ENCODE results near the gene PIH1D1. TPM values are rescaled to one million over a fixed set of nuclear protein-coding genes. Genes with fewer than 3 reads are reported as not detected.
"Not testable (repeated sequence)": the region's sequence is repeated elsewhere in the genome, so short reads cannot be mapped to it uniquely, and the experiment has no call there.

PIH1D1 gene
- total RNA-seq, 4 donors from 2014 or later: 79.6 to 144 (median 118) TPM

- intact Hi-C loops (cut with DNase I; ENCODE audit: low total_unique reads): no loop called here
Observed at GRCh38 chr19:49461656-49462055, 10.0 kb upstream of the PIH1D1 start.

GRCh38 chr19:49461130-49461529, 9.5 kb upstream of the PIH1D1 start:
- WGBS, 2 donors: no CpG with 5 or more reads among the region's 1 CpG
- H3K4me3 ChIP-seq (ENCODE audit: low read depth, poor library complexity, severe bottlenecking); DNase-seq (ENCODE audit: low spot score in 2 of 2); intact Hi-C loops (cut with DNase I; ENCODE audit: low total_unique reads): not testable (repeated sequence)

More at GRCh38 chr19:49461656-49462055, 10.0 kb upstream of the PIH1D1 start:
- DNase-seq (ENCODE audit: low spot score in 2 of 2): no peak
- H3K4me3 ChIP-seq (ENCODE audit: low read depth, poor library complexity, severe bottlenecking): no peak overlapping the region
- WGBS, 2 donors: 97 to 98% methylated on average over 34 to 37 of the region's 37 CpGs
- TF ChIP-seq CTCF (IDR thresholded peaks at IDR 0.05): no peak
- no peak for TF ChIP-seq POLR2A (IDR thresholded peaks at IDR 0.05)

- intact Hi-C loops (cut with DNase I; ENCODE audit: low total_unique reads): no loop called here
- TF ChIP-seq CTCF (IDR thresholded peaks at IDR 0.05) (no peak), POLR2A (IDR thresholded peaks at IDR 0.05) (no peak)
- no peak overlapping the region for H3K4me3 ChIP-seq (ENCODE audit: low read depth, poor library complexity, severe bottlenecking)
- DNase-seq (ENCODE audit: low spot score in 2 of 2): no peak
- 93 to 94% methylated on average over 12 of the region's 12 CpGs for WGBS, 2 donors
Observed at GRCh38 chr19:49459388-49459787, 7.8 kb upstream of the PIH1D1 start.

- no peak overlapping the region for H3K4me3 ChIP-seq (ENCODE audit: low read depth, poor library complexity, severe bottlenecking)
- TF ChIP-seq POLR2A (IDR thresholded peaks at IDR 0.05) (no peak), CTCF (IDR thresholded peaks at IDR 0.05) (no peak)
- WGBS, 2 donors: 76 to 85% methylated on average over 5 of the region's 5 CpGs
- DNase-seq (ENCODE audit: low spot score in 2 of 2): no peak
- intact Hi-C loops (cut with DNase I; ENCODE audit: low total_unique reads): no loop called here
Observed at GRCh38 chr19:49458567-49458903, 6.9 kb upstream of the PIH1D1 start.

- H3K4me3 ChIP-seq (ENCODE audit: low read depth, poor library complexity, severe bottlenecking): no peak overlapping the region
- no peak for TF ChIP-seq POLR2A (IDR thresholded peaks at IDR 0.05)
- TF ChIP-seq CTCF (IDR thresholded peaks at IDR 0.05): no peak
- intact Hi-C loops (cut with DNase I; ENCODE audit: low total_unique reads): no loop called here
- no peak for DNase-seq (ENCODE audit: low spot score in 2 of 2)
- WGBS, 2 donors: 67 to 73% methylated on average over 5 of the region's 5 CpGs
Observed at GRCh38 chr19:49456326-49456725, 4.7 kb upstream of the PIH1D1 start.

GRCh38 chr19:49455773-49456172, 4.2 kb upstream of the PIH1D1 start:
- DNase-seq (ENCODE audit: low spot score in 2 of 2): no peak
- intact Hi-C loops (cut with DNase I; ENCODE audit: low total_unique reads): no loop called here
- 48 to 60% methylated on average over 5 of the region's 5 CpGs for WGBS, 2 donors
- TF ChIP-seq CTCF (IDR thresholded peaks at IDR 0.05) (no peak), POLR2A (IDR thresholded peaks at IDR 0.05) (no peak)
- H3K4me3 ChIP-seq (ENCODE audit: low read depth, poor library complexity, severe bottlenecking): no peak overlapping the region
